ENCODE measurements around the gene IP6K3. TPM values are rescaled to one million over a fixed set of nuclear protein-coding genes. Genes with fewer than 3 reads are reported as not detected.

The IP6K3 gene
- total and polyA plus RNA-seq, 3 donors from 2014 or later: 0.15 to 0.16 TPM; not detected in 1

DNA sequence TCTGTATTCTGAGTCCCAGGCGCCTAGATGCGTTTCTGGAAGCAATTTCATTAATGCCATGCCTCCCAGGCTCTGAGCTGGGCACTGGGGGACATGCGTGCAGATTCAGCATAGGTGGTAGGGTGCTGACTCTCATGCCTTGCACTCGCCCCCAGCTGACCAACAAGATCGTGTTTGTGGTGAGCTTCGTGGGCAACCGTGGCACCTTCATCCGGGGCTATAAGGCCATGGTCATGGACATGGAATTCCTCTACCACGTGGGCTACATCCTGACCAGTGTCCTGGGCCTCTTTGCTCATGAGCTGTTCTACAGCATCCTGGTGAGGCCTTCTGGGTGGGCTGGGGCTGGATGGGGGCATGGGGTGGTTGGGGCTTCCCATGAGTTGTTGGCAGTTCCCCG is 56.8 kb downstream of the IP6K3 start:
- intact Hi-C loops (cut with DNase I; ENCODE audit: low total_unique reads): loop anchor here (5.0 kb wide), 1 partner anchor 98 kb away; no protein-coding TSS in a partner anchor
- DNase-seq: no peak
- Histone ChIP-seq H3K4me1 (peaks cover 14% of the 10 kb centered on the region), H3K27ac (no peak overlapping the region), H3K27me3 (no peaks in the 10 kb centered on the region), H3K4me3 (no peak overlapping the region), H3K9me3 (no peaks in the 10 kb centered on the region), H3K36me3 (ENCODE audit: low read depth, missing control alignments) (no peaks in the 10 kb centered on the region)
- TF ChIP-seq, protein P1, sequence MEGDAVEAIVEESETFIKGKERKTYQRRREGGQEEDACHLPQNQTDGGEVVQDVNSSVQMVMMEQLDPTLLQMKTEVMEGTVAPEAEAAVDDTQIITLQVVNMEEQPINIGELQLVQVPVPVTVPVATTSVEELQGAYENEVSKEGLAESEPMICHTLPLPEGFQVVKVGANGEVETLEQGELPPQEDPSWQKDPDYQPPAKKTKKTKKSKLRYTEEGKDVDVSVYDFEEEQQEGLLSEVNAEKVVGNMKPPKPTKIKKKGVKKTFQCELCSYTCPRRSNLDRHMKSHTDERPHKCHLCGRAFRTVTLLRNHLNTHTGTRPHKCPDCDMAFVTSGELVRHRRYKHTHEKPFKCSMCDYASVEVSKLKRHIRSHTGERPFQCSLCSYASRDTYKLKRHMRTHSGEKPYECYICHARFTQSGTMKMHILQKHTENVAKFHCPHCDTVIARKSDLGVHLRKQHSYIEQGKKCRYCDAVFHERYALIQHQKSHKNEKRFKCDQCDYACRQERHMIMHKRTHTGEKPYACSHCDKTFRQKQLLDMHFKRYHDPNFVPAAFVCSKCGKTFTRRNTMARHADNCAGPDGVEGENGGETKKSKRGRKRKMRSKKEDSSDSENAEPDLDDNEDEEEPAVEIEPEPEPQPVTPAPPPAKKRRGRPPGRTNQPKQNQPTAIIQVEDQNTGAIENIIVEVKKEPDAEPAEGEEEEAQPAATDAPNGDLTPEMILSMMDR (IDR thresholded peaks at IDR 0.05): no peak
- no peak for TF ChIP-seq POLR2A (IDR thresholded peaks at IDR 0.05)
- 90 to 100% methylated on average over 1 to 10 of the region's 10 CpGs for WGBS, 2 donors

- DNase-seq: no peak
- no peak overlapping the region for H3K27ac ChIP-seq
- intact Hi-C loops (cut with DNase I; ENCODE audit: low total_unique reads): loop anchor here (5.0 kb wide), 1 partner anchor 97 kb away; no protein-coding TSS in a partner anchor
- no peak for TF ChIP-seq POLR2A (IDR thresholded peaks at IDR 0.05)
- TF ChIP-seq, protein P1 (IDR thresholded peaks at IDR 0.05): no peak
- no peaks in the 10 kb centered on the region for H3K36me3 ChIP-seq (ENCODE audit: low read depth, missing control alignments)
- no peaks in the 10 kb centered on the region for H3K9me3 ChIP-seq
- no peak overlapping the region for H3K4me3 ChIP-seq
- WGBS, 2 donors: 82 to 89% methylated on average over 12 of the region's 12 CpGs
- peaks cover 15% of the 10 kb centered on the region for H3K4me1 ChIP-seq
- H3K27me3 ChIP-seq: no peaks in the 10 kb centered on the region
Observed at GRCh38 chr6:33689148-33689494, 57.6 kb downstream of the IP6K3 start.

- TF ChIP-seq POLR2A (IDR thresholded peaks at IDR 0.05): no peak
- Histone ChIP-seq H3K27ac (no peak overlapping the region), H3K36me3 (ENCODE audit: low read depth, missing control alignments) (no peaks in the 10 kb centered on the region), H3K9me3 (no peaks in the 10 kb centered on the region), H3K4me3 (no peak overlapping the region), H3K4me1 (peaks cover 20% of the 10 kb centered on the region), H3K27me3 (no peaks in the 10 kb centered on the region)
- WGBS, 2 donors: 87 to 93% methylated on average over 19 to 25 of the region's 25 CpGs
- intact Hi-C loops (cut with DNase I; ENCODE audit: low total_unique reads): loop anchor here (5.0 kb wide), 1 partner anchor 96 kb away; no protein-coding TSS in a partner anchor
- no peak for DNase-seq
Observed at GRCh38 chr6:33688451-33689147, 58.1 kb downstream of the IP6K3 start.

DNA sequence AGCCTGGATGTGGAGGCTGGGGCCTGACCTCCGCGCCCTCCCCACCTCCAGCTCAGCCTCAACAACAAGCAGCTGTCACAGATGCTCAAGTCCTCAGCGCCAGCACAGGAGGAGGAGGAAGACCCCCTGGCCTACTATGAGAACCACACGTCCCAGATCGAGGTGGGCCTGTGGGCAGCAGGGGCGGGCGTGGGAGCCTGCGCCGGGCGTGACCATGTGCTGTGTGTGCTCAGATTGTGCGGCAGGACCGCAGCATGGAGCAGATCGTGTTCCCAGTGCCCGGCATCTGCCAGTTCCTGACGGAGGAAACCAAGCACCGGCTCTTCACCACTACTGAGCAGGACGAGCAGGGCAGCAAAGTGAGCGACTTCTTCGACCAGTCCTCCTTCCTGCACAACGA is 58.7 kb downstream of the IP6K3 start:
- no peak for DNase-seq
- peaks cover 22% of the 10 kb centered on the region for H3K4me1 ChIP-seq
- no peaks in the 10 kb centered on the region for H3K27me3 ChIP-seq
- no peak overlapping the region for H3K27ac ChIP-seq
- TF ChIP-seq, protein P1 (IDR thresholded peaks at IDR 0.05): no peak
- no peak for TF ChIP-seq POLR2A (IDR thresholded peaks at IDR 0.05)
- H3K9me3 ChIP-seq: no peaks in the 10 kb centered on the region
- no peaks in the 10 kb centered on the region for H3K36me3 ChIP-seq (ENCODE audit: low read depth, missing control alignments)
- intact Hi-C loops (cut with DNase I; ENCODE audit: low total_unique reads): loop anchor here (5.0 kb wide), 1 partner anchor 96 kb away; no protein-coding TSS in a partner anchor
- 89 to 93% methylated on average over 3 to 20 of the region's 20 CpGs for WGBS, 2 donors
- no peak overlapping the region for H3K4me3 ChIP-seq

DNA sequence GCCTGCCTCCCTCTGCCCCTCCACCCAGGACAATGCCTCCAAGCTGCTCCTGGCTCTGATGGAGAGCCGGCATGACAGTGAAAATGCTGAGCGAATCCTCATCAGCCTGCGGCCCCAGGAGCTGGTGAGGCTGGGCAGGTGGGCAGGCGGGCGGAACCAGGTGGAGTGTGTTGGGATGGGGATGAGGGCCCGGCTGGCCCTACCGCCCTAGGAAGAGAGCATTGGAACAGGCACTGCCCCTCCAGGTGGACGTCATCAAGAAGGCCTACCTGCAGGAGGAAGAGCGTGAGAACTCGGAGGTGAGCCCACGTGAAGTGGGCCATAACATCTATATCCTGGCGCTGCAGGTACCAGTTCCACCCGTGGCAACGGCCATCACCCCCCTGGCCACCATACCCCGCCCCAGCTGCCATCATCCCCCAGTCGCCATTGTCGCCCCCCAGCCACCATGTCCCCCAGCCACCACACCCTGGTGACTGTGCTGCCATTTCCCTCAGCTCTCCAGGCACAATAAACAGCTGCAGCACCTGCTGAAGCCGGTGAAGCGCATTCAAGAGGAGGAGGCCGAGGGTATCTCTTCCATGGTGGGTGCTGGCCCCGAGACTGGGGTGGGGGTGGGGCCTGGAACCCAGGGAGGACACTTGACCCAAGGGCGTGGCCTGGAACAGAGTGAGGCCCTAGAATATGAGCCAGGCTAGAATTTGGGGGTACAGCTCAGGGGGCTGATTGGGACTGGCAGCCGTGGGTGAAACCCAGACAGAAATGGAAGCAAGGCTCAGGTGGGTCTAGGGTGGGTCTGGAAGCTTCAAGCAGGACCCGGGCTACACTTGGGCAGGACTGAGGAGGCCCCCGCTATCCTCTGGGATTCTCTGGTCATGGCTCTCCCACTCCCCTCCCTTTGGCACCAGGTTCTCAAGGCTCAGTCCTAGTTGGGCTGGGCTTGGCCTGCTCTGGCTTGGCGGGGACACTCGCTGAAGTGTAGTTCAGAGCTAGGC is 59.4 kb downstream of the IP6K3 start:
- TF ChIP-seq, protein P1 (IDR thresholded peaks at IDR 0.05): no peak
- no peak for TF ChIP-seq POLR2A (IDR thresholded peaks at IDR 0.05)
- Histone ChIP-seq H3K9me3 (no peaks in the 10 kb centered on the region), H3K36me3 (ENCODE audit: low read depth, missing control alignments) (no peaks in the 10 kb centered on the region), H3K27ac (no peak overlapping the region), H3K4me3 (no peak overlapping the region), H3K27me3 (no peaks in the 10 kb centered on the region), H3K4me1 (peaks cover 19% of the 10 kb centered on the region)
- WGBS, 2 donors: 93% methylated on average over 8 to 27 of the region's 27 CpGs
- no peak for DNase-seq
- intact Hi-C loops (cut with DNase I; ENCODE audit: low total_unique reads): loop anchor here (5.0 kb wide), 1 partner anchor 95 kb away; no protein-coding TSS in a partner anchor

Measured in testis (tissue), 3 donors.